K562 (cell line): ENCODE results near the gene NUDCD3. TPM values are rescaled to one million over a fixed set of nuclear protein-coding genes. Genes with fewer than 3 reads are reported as not detected.

Experiments
- CBFA2T2 ChIP-seq: fragments of 450-650 bp; conservative IDR thresholded peaks from 2 replicates; pipeline ENCODE4 v1.6.1; 2017; ENCODE audit warnings: mild to moderate bottlenecking
- CTBP1 ChIP-seq: fragments of 450-650 bp; IDR thresholded peaks from 2 replicates; pipeline ENCODE4 v1.6.1; 2016; ENCODE audit warnings: borderline replicate concordance
- DIDO1 ChIP-seq: fragments of 450-650 bp; IDR thresholded peaks from 2 replicates; pipeline ENCODE4 v1.6.1; 2016; ENCODE audit warnings: low read depth, missing biosample characterization, missing genetic modification characterization
- EWSR1 ChIP-seq: fragments of 450-650 bp; IDR thresholded peaks from 2 replicates; pipeline ENCODE4 v1.6.1; 2018; ENCODE audit warnings: borderline replicate concordance, mild to moderate bottlenecking, low read depth, moderate library complexity; ENCODE audit not compliant: partially characterized antibody
- GABPA ChIP-seq: fragments of 200-800 bp; sonication (Bioruptor generic); conservative IDR thresholded peaks from 2 replicates; pipeline ENCODE4 v1.6.1; 2016; ENCODE audit warnings: low read depth, missing genetic modification characterization, missing compliant biosample characterization
- NR2F6 ChIP-seq: fragments of 450-650 bp; formaldehyde crosslinking; IDR thresholded peaks from 2 replicates; pipeline ENCODE4 v1.4.0; 2020; ENCODE audit warnings: mild to moderate bottlenecking
- PHF8 ChIP-seq: fragments of 200-600 bp; sonication (generic); IDR thresholded peaks from 2 replicates; pipeline ENCODE4 v1.6.1; 2012; ENCODE audit warnings: mixed run types, mild to moderate bottlenecking, inconsistent platforms, low read length, moderate library complexity, borderline replicate concordance
- POLR3A ChIP-seq: IDR thresholded peaks from 2 replicates; pipeline ENCODE4 v1.6.1; 2011; ENCODE audit warnings: borderline replicate concordance, mild to moderate bottlenecking, moderate library complexity; ENCODE audit not compliant: insufficient read length, insufficient read depth; ENCODE audit errors: extremely low read depth
- SRSF3 ChIP-seq: fragments of 200-400 bp; formaldehyde crosslinking; IDR thresholded peaks from 2 replicates; pipeline ENCODE4 v1.6.1; 2016; ENCODE audit warnings: mild to moderate bottlenecking, low read length, moderate library complexity; ENCODE audit not compliant: insufficient read depth
- TRIM24 ChIP-seq, 2 experiments: fragments of 450-650 bp; IDR thresholded peaks; 2 replicates each; pipeline ENCODE4 v1.6.1; 2016
- ZBED1 ChIP-seq: IDR thresholded peaks from 2 replicates; pipeline ENCODE4 v1.6.1; 2014
- ZNF217 ChIP-seq: sonication (generic); formaldehyde crosslinking; IDR thresholded peaks from 2 replicates; pipeline ENCODE4 v1.8.0; 2022; ENCODE audit warnings: mild to moderate bottlenecking, missing genetic modification reagents
- ZNF282 ChIP-seq: sonication (generic); formaldehyde crosslinking; IDR thresholded peaks from 2 replicates; pipeline ENCODE4 v1.8.1; 2023; ENCODE audit warnings: missing genetic modification reagents
- polyA plus RNA-seq, 8 experiments: library from polyadenylated mRNA; depleted of rRNA in 4 of 8; stranded (reverse) in 5 of 8; unstranded in 3 of 8; fragments of >200 nt; fragmentation: Nextera tagmentation in 2 of 8; fragmentation: Illumina TruSeq in 1 of 8; extraction: Ambion mirVana in 2 of 8; extraction: Trizol in 1 of 8; gene quantifications; 2 replicates each; pipeline versions ENCODE4 v1.2.1 to v1.2.3, GENCODE V29; 2011 to 2014; ENCODE audit warnings: inconsistent platforms in 1 of 8, missing spikeins in 1 of 8
- total RNA-seq, 7 experiments: library from RNA; depleted of rRNA in 6 of 7; stranded (reverse); fragments of >200 nt in 6 of 7; fragmentation: Illumina TruSeq in 2 of 7; extraction: Trizol in 2 of 7; gene quantifications; 2 replicates each; pipeline versions ENCODE4 v1.2.1 to v1.2.3, GENCODE V29; 2011 to 2021; ENCODE audit warnings: low replicate concordance in 1 of 7
- TF ChIP-seq, protein P1 (sequence below): fragments of 450-650 bp; IDR thresholded peaks from 2 replicates; pipeline ENCODE4 v1.6.1; 2018; ENCODE audit not compliant: partially characterized antibody
- TF ChIP-seq, protein P2 (sequence below): fragments of 150-350 bp; IDR thresholded peaks from 2 replicates; pipeline ENCODE4 v1.6.1; 2014; ENCODE audit warnings: low read depth, mild to moderate bottlenecking, low read length, borderline replicate concordance
- TF ChIP-seq, protein P3 (sequence below), 2 experiments: fragments of 150-350 bp in 1 of 2; IDR thresholded peaks; 2 replicates each; pipeline ENCODE4 v1.6.1; 2012 to 2016; ENCODE audit warnings: low read depth in 2 of 2, low read length in 2 of 2, mild to moderate bottlenecking in 1 of 2, moderate library complexity in 1 of 2

Gene NUDCD3
- total and polyA plus RNA-seq, 9 of the 15 experiments (the other 6 are each of a cell fraction or from before 2014, with no cell fraction given) = 24.8 to 64.2 (median 42.6) TPM

DNA sequence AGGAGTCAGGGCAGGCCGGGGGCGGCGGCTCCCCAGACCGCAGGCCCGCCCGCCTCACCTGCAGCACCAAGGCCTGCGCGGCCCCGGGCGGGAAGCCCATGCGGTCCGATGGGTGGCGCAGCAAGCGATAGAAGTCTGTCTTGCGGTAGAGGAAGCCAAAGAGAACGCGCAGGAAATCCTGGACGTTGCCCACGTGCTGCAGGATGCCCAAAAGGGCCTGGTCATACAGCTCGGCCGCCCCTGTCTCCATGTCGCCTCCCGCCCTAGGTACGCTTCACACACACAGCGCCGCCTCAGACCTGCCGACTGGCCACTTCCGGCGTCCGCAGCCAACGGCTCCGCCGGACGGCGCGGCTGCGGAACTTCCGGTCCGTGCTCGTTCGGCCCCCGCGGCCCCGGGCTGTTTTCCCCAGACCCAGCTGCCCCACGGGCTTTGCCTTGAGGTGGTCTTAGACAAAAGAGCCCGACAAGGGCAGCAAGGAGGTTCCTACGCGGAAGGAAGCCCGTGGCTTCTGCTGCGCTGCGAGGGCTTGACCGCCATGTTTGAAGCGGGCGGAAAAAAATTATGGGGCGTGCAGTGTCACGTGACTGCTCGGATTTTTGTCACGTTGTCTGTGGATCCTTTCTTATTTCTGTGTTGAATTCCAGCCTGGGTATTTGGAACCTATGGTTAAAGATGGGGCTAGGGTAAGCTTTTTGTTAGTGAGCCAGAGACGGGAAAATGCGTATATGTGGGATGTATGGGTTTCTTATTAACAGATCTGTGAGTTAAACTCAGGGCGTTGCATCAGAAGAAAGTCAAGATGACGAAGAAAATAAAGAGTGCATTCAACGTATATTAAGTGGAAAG is at the start of gene NUDCD3 (continued):
- TF ChIP-seq, protein P1, sequence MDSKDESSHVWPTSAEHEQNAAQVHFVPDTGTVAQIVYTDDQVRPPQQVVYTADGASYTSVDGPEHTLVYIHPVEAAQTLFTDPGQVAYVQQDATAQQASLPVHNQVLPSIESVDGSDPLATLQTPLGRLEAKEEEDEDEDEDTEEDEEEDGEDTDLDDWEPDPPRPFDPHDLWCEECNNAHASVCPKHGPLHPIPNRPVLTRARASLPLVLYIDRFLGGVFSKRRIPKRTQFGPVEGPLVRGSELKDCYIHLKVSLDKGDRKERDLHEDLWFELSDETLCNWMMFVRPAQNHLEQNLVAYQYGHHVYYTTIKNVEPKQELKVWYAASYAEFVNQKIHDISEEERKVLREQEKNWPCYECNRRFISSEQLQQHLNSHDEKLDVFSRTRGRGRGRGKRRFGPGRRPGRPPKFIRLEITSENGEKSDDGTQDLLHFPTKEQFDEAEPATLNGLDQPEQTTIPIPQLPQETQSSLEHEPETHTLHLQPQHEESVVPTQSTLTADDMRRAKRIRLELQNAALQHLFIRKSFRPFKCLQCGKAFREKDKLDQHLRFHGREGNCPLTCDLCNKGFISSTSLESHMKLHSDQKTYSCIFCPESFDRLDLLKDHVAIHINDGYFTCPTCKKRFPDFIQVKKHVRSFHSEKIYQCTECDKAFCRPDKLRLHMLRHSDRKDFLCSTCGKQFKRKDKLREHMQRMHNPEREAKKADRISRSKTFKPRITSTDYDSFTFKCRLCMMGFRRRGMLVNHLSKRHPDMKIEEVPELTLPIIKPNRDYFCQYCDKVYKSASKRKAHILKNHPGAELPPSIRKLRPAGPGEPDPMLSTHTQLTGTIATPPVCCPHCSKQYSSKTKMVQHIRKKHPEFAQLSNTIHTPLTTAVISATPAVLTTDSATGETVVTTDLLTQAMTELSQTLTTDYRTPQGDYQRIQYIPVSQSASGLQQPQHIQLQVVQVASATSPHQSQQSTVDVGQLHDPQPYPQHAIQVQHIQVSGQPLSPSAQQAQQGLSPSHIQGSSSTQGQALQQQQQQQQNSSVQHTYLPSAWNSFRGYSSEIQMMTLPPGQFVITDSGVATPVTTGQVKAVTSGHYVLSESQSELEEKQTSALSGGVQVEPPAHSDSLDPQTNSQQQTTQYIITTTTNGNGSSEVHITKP = peak; percentile 53
- TF ChIP-seq POLR3A (no peak), EWSR1 (no peak), CBFA2T2 (peak; percentile 96), NR2F6 (CRISPR knock-in tag) (no peak), ZBED1 (peak; percentile 71), DIDO1 (tag) (peak; percentile 98), SRSF3 (no peak), PHF8 (peak; percentile 99), GABPA (tag) (peak; percentile 100), TRIM24 (IDR thresholded peaks at IDR 0.05) (peak in 1 of 2 experiments; percentile 99; a peak in 2 of 4 replicates), ZNF282 (peak; percentile 55; the same call in 1 of the 2 replicates), ZNF217 (CRISPR knock-in tag) (no peak), CTBP1 (peak; percentile 89)
- TF ChIP-seq, protein P2, sequence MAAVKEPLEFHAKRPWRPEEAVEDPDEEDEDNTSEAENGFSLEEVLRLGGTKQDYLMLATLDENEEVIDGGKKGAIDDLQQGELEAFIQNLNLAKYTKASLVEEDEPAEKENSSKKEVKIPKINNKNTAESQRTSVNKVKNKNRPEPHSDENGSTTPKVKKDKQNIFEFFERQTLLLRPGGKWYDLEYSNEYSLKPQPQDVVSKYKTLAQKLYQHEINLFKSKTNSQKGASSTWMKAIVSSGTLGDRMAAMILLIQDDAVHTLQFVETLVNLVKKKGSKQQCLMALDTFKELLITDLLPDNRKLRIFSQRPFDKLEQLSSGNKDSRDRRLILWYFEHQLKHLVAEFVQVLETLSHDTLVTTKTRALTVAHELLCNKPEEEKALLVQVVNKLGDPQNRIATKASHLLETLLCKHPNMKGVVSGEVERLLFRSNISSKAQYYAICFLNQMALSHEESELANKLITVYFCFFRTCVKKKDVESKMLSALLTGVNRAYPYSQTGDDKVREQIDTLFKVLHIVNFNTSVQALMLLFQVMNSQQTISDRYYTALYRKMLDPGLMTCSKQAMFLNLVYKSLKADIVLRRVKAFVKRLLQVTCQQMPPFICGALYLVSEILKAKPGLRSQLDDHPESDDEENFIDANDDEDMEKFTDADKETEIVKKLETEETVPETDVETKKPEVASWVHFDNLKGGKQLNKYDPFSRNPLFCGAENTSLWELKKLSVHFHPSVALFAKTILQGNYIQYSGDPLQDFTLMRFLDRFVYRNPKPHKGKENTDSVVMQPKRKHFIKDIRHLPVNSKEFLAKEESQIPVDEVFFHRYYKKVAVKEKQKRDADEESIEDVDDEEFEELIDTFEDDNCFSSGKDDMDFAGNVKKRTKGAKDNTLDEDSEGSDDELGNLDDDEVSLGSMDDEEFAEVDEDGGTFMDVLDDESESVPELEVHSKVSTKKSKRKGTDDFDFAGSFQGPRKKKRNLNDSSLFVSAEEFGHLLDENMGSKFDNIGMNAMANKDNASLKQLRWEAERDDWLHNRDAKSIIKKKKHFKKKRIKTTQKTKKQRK = no peak
- TF ChIP-seq, protein P3, sequence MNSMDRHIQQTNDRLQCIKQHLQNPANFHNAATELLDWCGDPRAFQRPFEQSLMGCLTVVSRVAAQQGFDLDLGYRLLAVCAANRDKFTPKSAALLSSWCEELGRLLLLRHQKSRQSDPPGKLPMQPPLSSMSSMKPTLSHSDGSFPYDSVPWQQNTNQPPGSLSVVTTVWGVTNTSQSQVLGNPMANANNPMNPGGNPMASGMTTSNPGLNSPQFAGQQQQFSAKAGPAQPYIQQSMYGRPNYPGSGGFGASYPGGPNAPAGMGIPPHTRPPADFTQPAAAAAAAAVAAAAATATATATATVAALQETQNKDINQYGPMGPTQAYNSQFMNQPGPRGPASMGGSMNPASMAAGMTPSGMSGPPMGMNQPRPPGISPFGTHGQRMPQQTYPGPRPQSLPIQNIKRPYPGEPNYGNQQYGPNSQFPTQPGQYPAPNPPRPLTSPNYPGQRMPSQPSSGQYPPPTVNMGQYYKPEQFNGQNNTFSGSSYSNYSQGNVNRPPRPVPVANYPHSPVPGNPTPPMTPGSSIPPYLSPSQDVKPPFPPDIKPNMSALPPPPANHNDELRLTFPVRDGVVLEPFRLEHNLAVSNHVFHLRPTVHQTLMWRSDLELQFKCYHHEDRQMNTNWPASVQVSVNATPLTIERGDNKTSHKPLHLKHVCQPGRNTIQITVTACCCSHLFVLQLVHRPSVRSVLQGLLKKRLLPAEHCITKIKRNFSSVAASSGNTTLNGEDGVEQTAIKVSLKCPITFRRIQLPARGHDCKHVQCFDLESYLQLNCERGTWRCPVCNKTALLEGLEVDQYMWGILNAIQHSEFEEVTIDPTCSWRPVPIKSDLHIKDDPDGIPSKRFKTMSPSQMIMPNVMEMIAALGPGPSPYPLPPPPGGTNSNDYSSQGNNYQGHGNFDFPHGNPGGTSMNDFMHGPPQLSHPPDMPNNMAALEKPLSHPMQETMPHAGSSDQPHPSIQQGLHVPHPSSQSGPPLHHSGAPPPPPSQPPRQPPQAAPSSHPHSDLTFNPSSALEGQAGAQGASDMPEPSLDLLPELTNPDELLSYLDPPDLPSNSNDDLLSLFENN (IDR thresholded peaks at IDR 0.05; ENCODE audit: low read depth in 2 of 2, low read length in 2 of 2) = no peak
